SK-N-SH (cell line): Measurements from ENCODE around the gene PALLD. TPM values are rescaled to one million over a fixed set of nuclear protein-coding genes. Genes with fewer than 3 reads are reported as not detected.

Source experiments
- CTCF ChIA-PET: fragments of 300-600, 350-600 bp; formaldehyde crosslinking; extraction: SDS; loops from one replicate; lab custom pipeline; 2021; lab: Yijun Ruan, JAX
- POLR2A ChIA-PET: fragments of 350-600 bp; sonication (Branson Sonifier 250); formaldehyde crosslinking; extraction: SDS; loops from one replicate; lab custom pipeline; 2020; ENCODE audit warnings: antibody characterized with exemption, inconsistent platforms; lab: Yijun Ruan, JAX
- DNase-seq: peaks from one replicate; pipeline ENCODE4 v3.0.0; 2012
- H2AFZ ChIP-seq: fragments of 200-600 bp; sonication (generic); 2 replicates; pipeline ENCODE4 v1.8.1; 2016; ENCODE audit warnings: antibody characterized with exemption, mild to moderate bottlenecking, low read depth
- H3F3A ChIP-seq: fragments of 200-600 bp; sonication (generic); replicated peaks from 2 replicates; pipeline ENCODE3; 2016; ENCODE audit warnings: antibody characterized with exemption, mild to moderate bottlenecking; ENCODE audit not compliant: insufficient read depth
- H3K27ac ChIP-seq, 2 experiments: fragments of 200-500 bp in 1 of 2; fragments of 200-600 bp in 1 of 2; sonication (Bioruptor generic) in 1 of 2; sonication (generic), shearing (Covaris generic) in 1 of 2; 2 replicates each; pipeline versions ENCODE4 v1.5.1 to v1.6.1; 2014 to 2016; ENCODE audit warnings: low read depth in 2 of 2, inconsistent platforms in 1 of 2, low read length in 1 of 2, mild to moderate bottlenecking in 1 of 2, mixed read lengths in 1 of 2
- H3K27me3 ChIP-seq: fragments of 200-600 bp; sonication (generic), shearing (Covaris generic); 2 replicates; pipeline ENCODE4 v1.6.1; 2016; ENCODE audit warnings: mixed run types; ENCODE audit not compliant: insufficient read depth
- H3K36me3 ChIP-seq, 2 experiments: fragments of 200-500 bp in 1 of 2; fragments of 200-600 bp in 1 of 2; sonication (Bioruptor generic) in 1 of 2; sonication (generic) in 1 of 2; replicated peaks in 1 of 2; 2 replicates each; pipeline versions ENCODE3 to v1.5.1; 2014 to 2016; ENCODE audit warnings: low read length in 1 of 2, mild to moderate bottlenecking in 1 of 2; ENCODE audit not compliant: insufficient read depth in 2 of 2, control insufficient read depth in 1 of 2
- H3K4me1 ChIP-seq, 2 experiments: fragments of 200-500 bp in 1 of 2; fragments of 200-600 bp in 1 of 2; sonication (Bioruptor generic) in 1 of 2; sonication (generic), shearing (Covaris generic) in 1 of 2; 2 replicates each; pipeline versions ENCODE4 v1.5.1 to v1.6.1; 2014 to 2016; ENCODE audit warnings: low read depth in 1 of 2, low read length in 1 of 2, mixed run types in 1 of 2; ENCODE audit not compliant: insufficient read depth in 2 of 2, control insufficient read depth in 1 of 2
- H3K4me2 ChIP-seq: fragments of 200-600 bp; sonication (generic), shearing (Covaris generic); 2 replicates; pipeline ENCODE4 v1.6.1; 2017; ENCODE audit warnings: mixed run types
- H3K4me3 ChIP-seq, 2 experiments: fragments of 200-500 bp in 1 of 2; fragments of 200-600 bp in 1 of 2; sonication (Bioruptor generic) in 1 of 2; sonication (generic), shearing (Covaris generic) in 1 of 2; 2 replicates each; pipeline versions ENCODE4 v1.5.1 to v1.8.1; 2014 to 2016; ENCODE audit warnings: low read depth in 2 of 2, inconsistent platforms in 1 of 2, low read length in 1 of 2, mild to moderate bottlenecking in 1 of 2, mixed read lengths in 1 of 2, moderate library complexity in 1 of 2
- H3K79me2 ChIP-seq: fragments of 200-600 bp; sonication (generic); 2 replicates; pipeline ENCODE4 v1.8.1; 2017; ENCODE audit warnings: mild to moderate bottlenecking; ENCODE audit not compliant: insufficient read depth
- H3K9ac ChIP-seq: fragments of 200-600 bp; sonication (generic); 2 replicates; pipeline ENCODE4 v1.6.1; 2017; ENCODE audit warnings: mixed run types
- H3K9me2 ChIP-seq: fragments of 200-600 bp; sonication (generic); 2 replicates; pipeline ENCODE4 v1.6.1; 2017; ENCODE audit warnings: mixed run types
- H3K9me3 ChIP-seq: fragments of 200-600 bp; sonication (generic); 2 replicates; pipeline ENCODE4 v1.6.1; 2017; ENCODE audit warnings: mixed run types, mild to moderate bottlenecking, moderate library complexity
- H4K20me1 ChIP-seq: fragments of 200-600 bp; sonication (generic); 2 replicates; pipeline ENCODE4 v1.6.1; 2017; ENCODE audit warnings: mild to moderate bottlenecking, mixed run types; ENCODE audit not compliant: insufficient read depth
- CHD2 ChIP-seq: fragments of 150-350 bp; IDR thresholded peaks from 2 replicates; pipeline ENCODE4 v1.6.1; 2018; ENCODE audit warnings: low read length; ENCODE audit not compliant: partially characterized antibody
- ELF1 ChIP-seq: IDR thresholded peaks from 2 replicates; pipeline ENCODE4 v1.4.0; 2012
- EZH2phosphoT487 ChIP-seq: fragments of 200-600 bp; sonication (generic); IDR thresholded peaks from 2 replicates; pipeline ENCODE4 v1.6.1; 2017; ENCODE audit warnings: low read depth, mixed run types, mild to moderate bottlenecking, antibody characterized with exemption, moderate library complexity, borderline replicate concordance
- FOSL2 ChIP-seq: IDR thresholded peaks from 2 replicates; pipeline ENCODE4 v1.4.0; 2012; ENCODE audit warnings: low read depth, mild to moderate bottlenecking, moderate library complexity, borderline replicate concordance
- FOXJ3 ChIP-seq: sonication (generic); formaldehyde crosslinking; IDR thresholded peaks from 2 replicates; pipeline ENCODE4 v1.5.1; 2020; ENCODE audit warnings: mild to moderate bottlenecking, missing genetic modification reagents
- GATA2 ChIP-seq: sonication (generic); formaldehyde crosslinking; IDR thresholded peaks from 2 replicates; pipeline ENCODE4 v1.5.0; 2020; ENCODE audit warnings: mild to moderate bottlenecking, missing genetic modification reagents
- JUND ChIP-seq: IDR thresholded peaks from 2 replicates; pipeline ENCODE4 v1.4.0; 2012
- MEF2A ChIP-seq: IDR thresholded peaks from 2 replicates; pipeline ENCODE4 v1.4.0; 2012; ENCODE audit warnings: low read depth, borderline replicate concordance
- NFIC ChIP-seq: IDR thresholded peaks from 2 replicates; pipeline ENCODE4 v1.4.0; 2012; ENCODE audit warnings: borderline replicate concordance
- RCOR1 ChIP-seq: fragments of 150-350 bp; IDR thresholded peaks from 2 replicates; pipeline ENCODE4 v1.6.1; 2017; ENCODE audit warnings: antibody characterized with exemption, low read length
- RFX5 ChIP-seq: IDR thresholded peaks from 2 replicates; pipeline ENCODE4 v1.6.1; 2012; ENCODE audit warnings: mild to moderate bottlenecking, improper control_type of control experiment, low read length
- SMC3 ChIP-seq: IDR thresholded peaks from 2 replicates; pipeline ENCODE4 v1.6.1; 2012; ENCODE audit warnings: low read depth, low read length, improper control_type of control experiment
- TCF12 ChIP-seq: IDR thresholded peaks from 2 replicates; pipeline ENCODE4 v1.4.0; 2012
- TEAD4 ChIP-seq: IDR thresholded peaks from 2 replicates; pipeline ENCODE4 v1.4.0; 2012; ENCODE audit warnings: mild to moderate bottlenecking, borderline replicate concordance; ENCODE audit not compliant: insufficient read depth
- USF1 ChIP-seq: IDR thresholded peaks from 2 replicates; pipeline ENCODE4 v1.4.0; 2012; ENCODE audit warnings: low read depth, borderline replicate concordance
- WGBS: methylation state at CpG from one replicate; pipeline ENCODE4 v1.1.6; 2017; ENCODE audit warnings: low lambda C conversion rate; 5-methylcytosine and 5-hydroxymethylcytosine counted together
- polyA plus RNA-seq, 3 experiments: library from polyadenylated mRNA; depleted of rRNA; stranded (reverse); fragments of >200 nt; gene quantifications; 2 replicates each; pipeline ENCODE4 v1.2.3, GENCODE V29; 2012
- TF ChIP-seq, protein P1 (sequence below): IDR thresholded peaks from 2 replicates; pipeline ENCODE4 v1.4.0; 2012; ENCODE audit warnings: low read depth
- TF ChIP-seq, protein P2 (sequence below): IDR thresholded peaks from 2 replicates; pipeline ENCODE4 v1.6.1; 2012; ENCODE audit warnings: mild to moderate bottlenecking, low read depth, low read length, moderate library complexity

The PALLD gene
- polyA plus RNA-seq, 1 of the 3 experiments (the other 2 are of a cell fraction) = 33.0 TPM

- Histone ChIP-seq H3K4me2 (0 out of 2 replicates have a peak overlapping the region, but pooled peaks have one; percentile 12), H3K79me2 (peaks cover 100% of the 10 kb centered on the region), H3F3A (peaks cover 9% of the 10 kb centered on the region), H3K27ac (no peak overlapping the region), H2AFZ (no peak overlapping the region), H3K4me1 (peaks cover 0 to 2% of the 10 kb centered on the region in 2 experiments; a peak in 2 of 4 replicates), H4K20me1 (peaks cover 76% of the 10 kb centered on the region), H3K9me2 (no peaks in the 10 kb centered on the region), H3K9ac (no peak overlapping the region), H3K9me3 (no peaks in the 10 kb centered on the region), H3K4me3 (no peak overlapping the region), H3K27me3 (no peaks in the 10 kb centered on the region), H3K36me3 (peaks cover 27 to 37% of the 10 kb centered on the region in 2 experiments)
- ChIA-PET POLR2A (interaction anchor here (0.5 to 0.9 kb wide), 2 partner anchors 10 to 362 kb away, joined by 3 read pairs; no protein-coding TSS in a partner anchor), CTCF (interaction anchor here (0.7 to 1.7 kb wide), 3 partner anchors 8 to 89 kb away, joined by 3 to 8 read pairs (median 3); no protein-coding TSS in a partner anchor)
- DNase-seq = no peak
- TF ChIP-seq, protein P1, sequence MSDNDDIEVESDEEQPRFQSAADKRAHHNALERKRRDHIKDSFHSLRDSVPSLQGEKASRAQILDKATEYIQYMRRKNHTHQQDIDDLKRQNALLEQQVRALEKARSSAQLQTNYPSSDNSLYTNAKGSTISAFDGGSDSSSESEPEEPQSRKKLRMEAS = no peak
- TF ChIP-seq ELF1 (no peak), GATA2 (CRISPR knock-in tag) (no peak), EZH2phosphoT487 (no peak), CHD2 (no peak), NFIC (no peak), SMC3 (no peak), MEF2A (no peak), TEAD4 (no peak), RFX5 (no peak), RCOR1 (no peak), JUND (no peak)
- TF ChIP-seq, protein P2, sequence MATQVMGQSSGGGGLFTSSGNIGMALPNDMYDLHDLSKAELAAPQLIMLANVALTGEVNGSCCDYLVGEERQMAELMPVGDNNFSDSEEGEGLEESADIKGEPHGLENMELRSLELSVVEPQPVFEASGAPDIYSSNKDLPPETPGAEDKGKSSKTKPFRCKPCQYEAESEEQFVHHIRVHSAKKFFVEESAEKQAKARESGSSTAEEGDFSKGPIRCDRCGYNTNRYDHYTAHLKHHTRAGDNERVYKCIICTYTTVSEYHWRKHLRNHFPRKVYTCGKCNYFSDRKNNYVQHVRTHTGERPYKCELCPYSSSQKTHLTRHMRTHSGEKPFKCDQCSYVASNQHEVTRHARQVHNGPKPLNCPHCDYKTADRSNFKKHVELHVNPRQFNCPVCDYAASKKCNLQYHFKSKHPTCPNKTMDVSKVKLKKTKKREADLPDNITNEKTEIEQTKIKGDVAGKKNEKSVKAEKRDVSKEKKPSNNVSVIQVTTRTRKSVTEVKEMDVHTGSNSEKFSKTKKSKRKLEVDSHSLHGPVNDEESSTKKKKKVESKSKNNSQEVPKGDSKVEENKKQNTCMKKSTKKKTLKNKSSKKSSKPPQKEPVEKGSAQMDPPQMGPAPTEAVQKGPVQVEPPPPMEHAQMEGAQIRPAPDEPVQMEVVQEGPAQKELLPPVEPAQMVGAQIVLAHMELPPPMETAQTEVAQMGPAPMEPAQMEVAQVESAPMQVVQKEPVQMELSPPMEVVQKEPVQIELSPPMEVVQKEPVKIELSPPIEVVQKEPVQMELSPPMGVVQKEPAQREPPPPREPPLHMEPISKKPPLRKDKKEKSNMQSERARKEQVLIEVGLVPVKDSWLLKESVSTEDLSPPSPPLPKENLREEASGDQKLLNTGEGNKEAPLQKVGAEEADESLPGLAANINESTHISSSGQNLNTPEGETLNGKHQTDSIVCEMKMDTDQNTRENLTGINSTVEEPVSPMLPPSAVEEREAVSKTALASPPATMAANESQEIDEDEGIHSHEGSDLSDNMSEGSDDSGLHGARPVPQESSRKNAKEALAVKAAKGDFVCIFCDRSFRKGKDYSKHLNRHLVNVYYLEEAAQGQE = no peak
- 94% methylated on average over 8 of the region's 8 CpGs for WGBS
Observed at GRCh38 chr4:168841000-168841671, 344.3 kb downstream of the PALLD start.

GRCh38 chr4:168841672-168842019 lies 344.8 kb downstream of the PALLD start:
- TF ChIP-seq JUND (no peak), FOXJ3 (CRISPR knock-in tag) (no peak), TCF12 (no peak), USF1 (no peak), RFX5 (no peak), GATA2 (CRISPR knock-in tag) (no peak), EZH2phosphoT487 (no peak), NFIC (no peak), FOSL2 (no peak), SMC3 (no peak)
- Histone ChIP-seq H2AFZ (no peak overlapping the region), H3K4me1 (peaks cover 0 to 4% of the 10 kb centered on the region in 2 experiments; a peak in 2 of 4 replicates), H4K20me1 (peaks cover 70% of the 10 kb centered on the region), H3K79me2 (peaks cover 100% of the 10 kb centered on the region), H3K27me3 (no peaks in the 10 kb centered on the region), H3K27ac (no peak overlapping the region), H3K9ac (no peak overlapping the region), H3K9me2 (no peaks in the 10 kb centered on the region), H3K36me3 (peaks cover 23 to 33% of the 10 kb centered on the region in 2 experiments), H3F3A (peaks cover 9% of the 10 kb centered on the region), H3K9me3 (no peaks in the 10 kb centered on the region), H3K4me2 (0 out of 2 replicates have a peak overlapping the region, but pooled peaks have one; percentile 12), H3K4me3 (no peak overlapping the region)
- ChIA-PET POLR2A (interaction anchor here (0.5 kb wide), 1 partner anchor 362 kb away, joined by 3 read pairs; no protein-coding TSS in a partner anchor), CTCF (interaction anchor here (1.2 to 1.7 kb wide), 2 partner anchors 9 kb away, joined by 3 to 8 read pairs; no protein-coding TSS in a partner anchor)
- DNase-seq = no peak
